AG08396 (cell line): ENCODE data around the gene MCFD2.
A peak's percentile ranks its signal among the peaks of the same experiment; 100 is the strongest.
"Not testable (repeated sequence)": the region's sequence is repeated elsewhere in the genome, so short reads cannot be mapped to it uniquely, and the experiment has no call there.

Source experiments
- DNase-seq: peaks from one replicate; pipeline ENCODE4 v3.0.0; 2012; ENCODE audit warnings: low spot score, mixed read lengths

The MCFD2 gene

DNA sequence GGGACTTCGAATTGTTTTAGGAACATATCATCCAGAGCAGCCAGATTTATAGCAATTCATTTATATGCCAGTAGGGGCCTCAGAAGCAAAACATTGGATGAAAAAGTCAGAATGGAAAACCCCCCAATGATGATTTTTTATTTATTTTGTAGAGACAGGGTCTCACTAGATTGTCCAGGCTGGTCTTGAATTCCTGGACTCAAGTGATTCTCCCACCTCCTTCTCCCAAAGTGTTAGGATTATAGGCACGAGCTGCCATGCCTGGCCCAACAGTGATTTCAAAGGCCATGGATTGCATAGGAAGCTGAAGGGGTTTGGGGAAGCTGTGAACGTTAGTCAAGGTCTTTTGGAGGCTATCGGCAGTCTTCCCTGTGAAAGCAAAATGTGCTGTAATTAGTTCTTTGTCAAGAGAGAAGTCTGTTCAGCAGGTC is 21.9 kb upstream of the MCFD2 start:
- DNase-seq, result no peak

DNA sequence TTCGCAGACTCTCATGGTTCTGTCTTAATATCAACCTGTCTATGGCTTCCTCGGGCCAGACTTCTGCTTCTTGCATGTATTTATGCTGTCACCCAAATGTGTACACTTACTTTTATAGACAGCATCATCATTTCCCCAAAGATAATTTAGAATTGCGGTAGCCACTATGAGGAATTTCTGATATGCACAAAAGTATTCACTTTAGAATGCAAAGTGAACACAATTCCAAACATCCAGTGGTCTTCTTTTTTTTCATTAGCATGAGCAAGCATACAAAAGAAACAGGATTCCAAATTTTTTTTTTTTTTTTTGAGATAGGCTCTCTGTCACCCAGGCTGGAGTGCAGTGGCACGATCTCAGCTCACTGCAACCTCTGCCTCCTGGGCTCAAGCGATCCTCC is 21.0 kb upstream of the MCFD2 start:
- DNase-seq, result no peak

DNA sequence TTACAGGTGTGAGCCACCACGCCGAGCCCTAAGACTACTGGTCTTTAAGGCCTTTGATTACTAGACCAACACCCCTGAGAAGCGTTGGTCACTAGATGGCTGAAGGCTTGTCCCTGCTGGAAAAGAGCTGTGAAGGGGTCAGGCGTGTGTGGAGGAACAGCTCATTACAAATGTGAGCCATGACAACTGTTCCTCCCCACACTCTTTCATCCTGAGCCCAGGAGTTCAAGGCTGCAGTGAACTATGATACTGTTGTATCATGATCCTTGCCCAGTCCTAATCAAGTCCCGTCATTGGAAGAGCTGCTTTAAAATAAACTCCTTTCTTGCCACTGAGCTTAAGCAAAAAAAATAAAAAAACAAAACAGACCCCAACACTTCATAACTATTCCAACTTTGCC is 19.5 kb upstream of the MCFD2 start:
- DNase-seq, result no peak

DNA sequence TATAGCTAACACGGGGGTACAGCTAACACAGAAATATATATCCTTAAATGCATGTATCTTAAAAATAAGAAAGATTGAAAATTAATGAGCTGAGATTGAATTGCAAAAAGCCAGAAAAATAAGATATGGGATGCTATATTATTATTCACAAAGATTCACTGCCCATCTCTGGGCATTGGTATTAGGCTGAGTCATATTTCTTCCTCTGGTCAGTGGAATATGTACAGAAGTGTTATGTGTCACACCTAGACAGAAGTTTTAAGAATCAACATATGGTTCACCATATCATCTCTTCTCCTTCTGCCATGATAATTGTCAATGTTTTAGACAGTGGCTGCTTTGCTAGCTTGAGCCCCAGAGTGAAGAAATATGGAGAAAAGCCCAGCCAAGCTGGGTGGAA is 14.0 kb upstream of the MCFD2 start:
- no peak for DNase-seq

DNA sequence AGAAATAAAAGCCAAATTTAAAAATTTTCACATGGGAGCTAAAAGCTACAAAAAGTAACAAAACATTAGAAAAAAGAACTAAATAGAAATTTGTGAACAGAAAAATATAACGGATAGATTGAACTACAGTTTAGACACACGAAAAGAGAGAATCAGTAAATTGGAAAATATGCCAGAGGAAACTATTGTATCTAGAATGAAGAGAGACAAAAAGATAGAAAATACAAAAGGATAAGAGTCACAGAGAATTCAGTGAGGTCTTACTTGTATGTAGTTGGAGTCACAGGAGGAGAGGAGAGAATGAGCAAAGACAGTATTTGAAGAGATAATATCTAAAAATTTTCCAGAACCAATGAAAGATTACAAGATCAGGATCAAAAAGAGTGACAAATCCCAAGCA is 11.3 kb upstream of the MCFD2 start:
- DNase-seq, result no peak

DNA sequence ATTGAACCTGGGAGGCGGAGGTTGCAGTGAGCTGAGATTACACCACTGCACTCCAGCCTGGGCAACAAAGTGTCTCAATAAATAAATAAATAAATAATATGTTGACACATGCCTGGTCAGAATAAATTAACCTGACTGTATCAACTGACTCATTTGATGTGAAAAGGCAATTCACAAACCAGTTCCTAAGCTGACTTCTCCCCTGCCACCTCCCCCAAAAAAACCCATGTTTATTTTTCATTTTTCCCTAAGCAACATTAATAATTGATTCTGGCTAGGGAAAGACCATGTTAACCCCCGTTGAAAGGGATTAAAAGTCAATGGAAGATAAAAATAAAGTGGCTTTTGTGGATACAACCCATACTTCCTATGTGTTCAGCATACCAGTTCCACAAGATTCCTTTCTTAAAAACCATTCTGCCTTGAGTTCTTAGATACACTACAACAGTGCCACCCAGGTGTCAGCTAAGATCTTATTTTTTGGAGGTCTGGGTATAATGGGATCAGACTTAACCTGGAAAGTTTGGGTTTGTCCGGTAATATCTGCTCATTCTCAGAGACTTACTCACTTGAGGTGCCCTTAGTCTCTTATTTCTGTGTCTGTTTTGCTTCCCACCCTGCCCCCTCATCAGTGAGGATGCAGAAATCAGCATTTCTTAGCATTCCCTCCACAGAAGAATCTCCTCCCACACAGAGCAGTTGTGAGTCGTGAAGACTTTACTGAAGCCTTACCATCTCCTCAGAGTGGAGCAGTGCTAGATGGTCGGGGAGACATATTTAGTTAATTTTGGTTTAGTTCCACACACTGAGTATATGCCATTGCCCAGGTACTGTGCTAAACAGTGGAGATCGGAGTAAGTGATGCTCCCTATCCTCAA is 10.1 kb upstream of the MCFD2 start:
- DNase-seq, result no peak

DNA sequence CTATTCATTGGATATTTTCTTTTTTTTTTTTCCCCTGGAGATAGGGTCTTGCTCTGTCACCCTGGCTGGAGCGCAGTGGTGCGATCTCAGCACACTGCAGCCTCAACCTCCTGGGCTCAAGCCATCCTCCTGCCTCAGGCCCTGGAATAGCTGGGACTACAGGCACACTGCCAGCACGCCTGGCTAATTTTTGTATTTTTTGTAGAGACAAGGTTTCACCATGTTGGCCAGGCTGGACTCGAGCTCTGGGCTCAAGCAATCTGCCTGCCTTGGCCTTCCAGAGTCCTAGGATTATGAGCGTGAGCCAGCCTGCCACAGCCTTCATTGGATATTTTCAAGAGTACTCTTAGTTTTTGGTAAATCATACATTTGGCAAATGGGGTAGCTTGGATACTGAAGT is 9.0 kb upstream of the MCFD2 start:
- DNase-seq, result no peak

DNA sequence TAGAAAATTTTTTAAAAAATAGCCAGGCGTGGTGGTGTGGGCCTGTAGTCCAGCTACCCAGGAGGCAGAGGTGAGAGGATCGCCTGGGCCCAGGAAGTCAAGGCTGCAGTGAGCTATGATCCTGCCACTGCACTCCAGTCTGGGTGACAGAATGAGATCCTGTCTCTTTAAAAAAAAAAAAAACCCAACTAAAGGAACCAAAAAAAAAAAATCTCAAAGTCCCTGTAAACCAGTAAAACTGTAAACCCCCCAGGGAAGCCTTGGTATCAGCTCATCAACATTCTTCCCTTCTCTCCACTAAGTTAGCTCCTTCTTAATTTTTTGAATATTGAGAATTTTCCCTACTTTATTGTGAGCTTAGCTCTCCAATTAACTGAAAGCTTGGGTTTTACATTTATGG is 8.4 kb upstream of the MCFD2 start:
- no peak for DNase-seq

DNA sequence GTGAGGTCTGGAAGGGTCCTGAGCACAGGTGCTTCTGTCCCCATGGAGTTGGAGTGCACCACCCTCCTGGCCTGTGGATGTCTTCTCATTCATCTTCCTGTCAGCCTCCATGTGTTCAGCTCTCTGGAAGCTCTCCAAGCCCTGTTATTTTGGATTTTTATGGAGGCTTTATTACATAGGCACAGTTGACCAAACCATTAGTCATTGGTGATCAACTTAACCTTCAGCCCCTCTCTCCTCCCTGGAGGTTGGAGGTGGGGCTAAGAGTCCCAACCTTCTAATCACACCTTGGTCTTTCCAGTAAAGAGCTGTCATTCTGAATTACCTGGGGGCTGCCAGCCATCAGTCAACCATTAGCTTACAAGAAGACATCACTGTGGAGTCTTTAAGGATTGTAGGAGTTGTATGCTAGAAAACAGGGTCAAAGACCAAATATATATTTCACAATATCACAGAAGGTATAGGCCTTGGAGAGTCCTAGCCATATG is 7.5 kb upstream of the MCFD2 start:
- DNase-seq, result no peak

DNA sequence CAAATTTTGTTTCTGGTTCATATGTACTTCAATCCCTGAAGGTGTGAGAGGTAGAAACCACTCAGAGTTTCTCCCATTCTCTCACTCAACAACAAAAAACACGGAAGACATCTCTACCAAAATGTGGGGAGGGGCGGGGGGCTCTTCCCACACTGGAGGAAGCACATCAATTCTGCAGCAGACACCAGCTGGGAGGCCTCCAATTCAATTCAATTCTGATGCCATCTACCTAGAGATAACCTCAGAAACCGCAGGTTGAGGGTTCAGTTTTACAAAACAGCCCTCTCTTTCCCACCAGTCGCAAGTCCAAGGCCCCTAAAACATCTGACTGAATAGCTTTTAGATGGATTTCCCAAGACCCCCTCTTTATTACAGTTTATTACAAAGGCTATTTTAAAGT is 7.0 kb upstream of the MCFD2 start:
- no peak for DNase-seq

DNA sequence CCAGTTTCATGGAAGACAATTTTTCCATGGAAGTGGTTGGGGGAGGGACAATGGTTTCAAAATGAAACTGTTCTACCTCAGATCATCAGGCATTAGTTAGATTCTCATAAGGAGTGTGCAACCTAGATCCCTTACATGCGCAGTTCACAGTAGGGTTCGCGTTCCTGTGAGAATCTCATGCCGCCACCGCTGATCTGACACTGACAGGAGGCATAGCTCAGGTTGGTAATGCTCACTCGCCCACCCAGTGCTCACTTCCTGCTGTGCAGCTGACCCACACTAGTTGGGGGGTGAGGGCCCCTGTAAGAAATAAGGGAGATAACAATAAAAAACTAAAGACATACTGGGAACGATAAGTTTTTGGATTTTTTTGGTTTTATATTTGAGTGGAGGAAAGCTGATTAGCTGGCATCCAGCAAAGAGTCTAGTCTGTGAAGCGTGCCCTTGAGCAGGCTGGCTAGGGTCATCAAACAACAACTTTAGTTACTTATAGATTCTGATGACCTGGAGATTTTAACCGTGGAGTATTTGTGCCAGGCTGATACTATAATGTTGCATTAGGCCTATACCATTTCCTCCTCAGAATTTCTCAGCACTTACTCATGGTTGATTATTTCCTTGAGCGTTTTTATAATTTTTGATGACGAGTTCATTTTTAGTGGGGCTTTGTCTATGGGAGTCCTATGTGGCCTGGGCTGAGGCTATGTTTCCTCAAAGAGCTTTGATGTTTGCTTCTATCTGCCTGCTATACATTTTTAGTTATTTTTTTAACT is 6.3 kb upstream of the MCFD2 start:
- DNase-seq, result no peak

DNA sequence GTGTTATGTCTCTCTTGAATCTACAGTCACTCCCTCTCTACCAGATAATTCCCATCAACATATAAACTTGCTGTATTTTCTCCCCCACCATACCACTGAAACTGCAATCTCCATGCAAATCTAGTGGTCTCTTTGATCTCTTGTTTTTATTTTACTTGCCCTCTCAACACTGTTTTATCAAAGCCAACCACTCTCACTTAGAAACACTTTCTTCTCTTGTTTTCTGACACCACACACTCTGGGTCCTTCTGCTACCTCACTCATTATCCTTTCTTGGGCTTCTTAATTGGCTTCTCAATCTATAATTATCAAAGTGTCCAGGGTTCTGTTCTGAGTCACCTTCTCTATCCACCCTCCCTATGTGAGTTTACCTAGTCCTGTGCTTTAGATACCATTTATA is 2.0 kb upstream of the MCFD2 start:
- no peak for DNase-seq

DNA sequence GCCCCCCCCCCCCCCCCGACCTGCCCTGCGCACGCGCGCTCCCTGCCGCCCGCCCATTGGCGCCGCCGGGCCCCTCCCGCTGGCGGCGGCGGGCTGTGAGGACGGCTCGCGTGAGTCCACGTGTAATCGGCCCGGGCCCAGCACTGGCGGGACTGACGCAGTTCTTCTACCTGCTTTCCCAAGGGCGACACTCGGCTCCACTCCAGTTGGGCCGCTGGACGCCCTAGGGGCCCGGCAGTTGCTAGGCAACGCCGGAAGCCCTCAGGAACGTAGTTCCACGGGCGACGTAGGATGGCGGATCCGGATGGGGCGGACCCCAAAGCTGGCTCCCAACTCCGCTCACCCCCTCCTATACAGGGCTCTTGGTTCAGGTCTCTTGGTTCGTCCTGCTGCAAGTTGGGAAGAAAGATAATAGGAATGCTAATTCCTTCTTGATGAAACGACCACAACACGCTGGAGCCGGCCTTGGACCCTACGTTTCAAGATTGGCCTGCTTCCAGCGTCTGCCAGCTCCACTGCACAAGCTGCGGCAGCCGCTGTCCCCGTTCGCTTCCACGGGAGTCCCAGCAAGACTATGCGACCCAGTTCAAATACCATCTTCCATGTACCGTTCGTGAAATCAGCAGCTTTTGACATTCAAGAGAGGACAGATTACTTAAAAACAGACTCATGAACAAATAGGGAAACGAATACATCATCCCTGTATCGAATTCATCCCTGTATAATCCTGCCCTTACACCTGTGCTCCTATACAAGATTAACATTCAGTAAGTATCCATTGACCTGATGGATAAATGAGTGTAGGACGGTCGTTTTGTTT is 415 bp upstream of the MCFD2 start:
- DNase-seq, result peak; percentile 99

DNA sequence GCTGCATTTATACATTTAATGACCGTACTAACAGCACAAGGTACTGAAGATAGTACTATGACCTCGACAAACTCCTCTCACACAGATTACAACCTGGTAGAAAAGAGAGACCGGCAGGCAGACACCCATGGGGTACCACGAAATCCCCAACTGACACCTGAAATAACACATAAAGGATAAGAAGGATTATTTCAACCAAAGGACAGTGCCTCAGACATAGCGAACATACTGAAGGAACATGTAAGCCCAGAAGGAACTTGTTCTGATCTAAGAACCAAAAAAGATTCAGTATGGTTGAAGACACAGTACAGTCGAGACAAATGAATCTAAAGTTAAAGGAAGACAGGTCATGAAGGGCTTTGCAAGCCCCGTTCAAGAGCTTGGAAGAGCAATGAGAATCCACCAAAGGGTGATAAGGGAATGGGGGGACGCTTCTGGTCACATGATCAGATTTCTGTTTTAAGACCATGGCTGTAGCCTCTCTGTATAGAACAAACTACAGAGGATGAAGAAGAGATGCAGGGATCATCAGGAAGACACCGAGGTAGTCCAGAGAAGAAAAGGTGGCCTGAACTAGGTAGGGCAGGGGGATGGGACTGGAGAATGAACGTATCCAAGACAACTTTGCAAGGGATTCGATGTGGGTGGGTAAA is 902 bp downstream of the MCFD2 start:
- DNase-seq, result no peak

DNA sequence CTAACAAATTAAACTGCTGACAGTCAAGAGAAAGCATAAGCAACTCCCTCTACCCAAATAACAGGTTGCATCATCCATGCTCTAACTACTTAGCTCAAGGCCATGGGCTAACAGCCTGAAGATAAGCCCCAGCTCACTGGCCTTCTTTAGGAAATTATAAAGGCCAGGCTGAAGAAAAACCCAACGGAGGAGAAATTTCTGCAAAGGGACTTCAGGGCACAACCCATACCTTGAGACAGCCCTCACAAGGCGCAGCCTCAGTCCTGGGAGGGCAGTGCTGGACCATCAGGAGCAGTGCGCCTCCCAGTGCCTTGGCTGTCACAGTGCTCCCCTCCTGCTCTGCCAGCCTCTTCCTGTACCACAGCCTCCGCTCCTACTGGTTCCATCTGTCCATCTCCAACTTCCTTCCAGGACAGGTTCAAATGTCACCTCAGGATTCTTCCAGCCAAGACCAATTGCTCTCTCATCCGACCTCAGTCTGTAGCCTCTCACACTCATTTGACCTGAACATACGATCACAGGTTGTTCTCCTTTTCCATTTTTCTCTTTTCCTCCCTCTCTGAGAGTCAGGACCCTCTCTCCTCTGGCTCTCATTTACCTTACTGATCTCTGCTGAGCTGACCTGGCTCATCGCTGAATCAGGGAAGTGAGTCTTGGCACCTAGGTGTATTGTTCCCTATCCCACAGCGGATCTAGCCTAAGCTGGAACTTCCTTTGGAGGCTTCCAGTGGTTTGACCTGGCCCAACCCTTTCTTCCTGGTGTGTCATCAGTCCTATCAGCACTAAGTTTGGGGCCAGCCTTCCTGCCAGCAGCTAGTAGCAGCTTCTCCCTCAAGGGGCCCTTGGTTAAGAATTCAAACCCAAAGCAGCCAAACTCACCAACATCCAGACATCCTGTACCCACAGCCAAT is 1.9 kb downstream of the MCFD2 start:
- peak; percentile 62 for DNase-seq

DNA sequence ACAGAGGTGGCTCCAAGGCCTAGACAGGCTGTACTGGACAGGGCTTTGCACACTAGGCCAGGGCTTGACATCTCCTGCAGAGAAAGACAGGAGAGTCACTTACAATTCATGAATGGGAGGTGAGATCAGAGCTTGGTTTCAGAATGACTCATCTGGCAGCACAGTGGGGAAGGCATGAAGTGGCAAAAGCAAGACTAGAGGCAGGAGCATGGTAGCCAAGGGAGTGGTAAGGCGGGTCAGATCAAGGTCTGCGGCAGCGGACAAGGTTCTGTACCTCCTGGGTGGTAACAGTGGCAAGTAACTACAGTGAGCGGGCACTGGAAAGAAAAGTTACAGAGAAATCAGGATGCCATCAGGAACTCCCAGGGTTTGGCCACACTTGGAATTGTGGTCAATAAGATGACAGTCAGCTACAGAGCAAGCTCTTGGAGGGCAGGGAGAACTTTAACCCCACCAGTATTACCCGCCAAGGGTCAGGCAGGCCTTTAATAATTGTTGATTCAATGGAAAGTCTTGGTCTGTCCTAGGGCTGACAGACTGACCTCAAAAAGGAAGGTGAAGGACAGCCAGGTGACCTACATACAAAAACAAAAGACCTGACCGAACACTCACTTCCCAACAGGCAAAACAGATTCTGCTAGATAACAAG is 5.7 kb downstream of the MCFD2 start:
- DNase-seq, result peak; percentile 74

DNA sequence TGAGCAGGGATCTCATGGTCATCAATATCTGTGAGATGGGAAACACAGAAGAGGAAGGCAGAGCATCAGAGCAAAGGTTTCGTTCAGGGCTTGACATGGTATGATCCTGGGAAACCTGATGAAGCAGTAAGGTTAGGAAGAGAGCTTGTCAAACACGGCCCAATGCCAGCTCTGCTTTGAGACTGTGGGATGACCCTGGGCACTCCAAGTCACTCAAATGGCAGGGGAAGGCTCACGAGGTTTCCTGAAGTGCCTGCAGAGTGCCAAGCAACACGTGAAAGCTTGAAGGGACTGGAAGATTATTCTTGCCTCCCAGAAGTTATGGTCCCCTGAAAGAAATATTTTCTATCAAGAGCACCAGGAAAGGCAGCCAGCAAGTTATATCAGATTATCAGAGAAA is 6.5 kb downstream of the MCFD2 start:
- no peak for DNase-seq

DNA sequence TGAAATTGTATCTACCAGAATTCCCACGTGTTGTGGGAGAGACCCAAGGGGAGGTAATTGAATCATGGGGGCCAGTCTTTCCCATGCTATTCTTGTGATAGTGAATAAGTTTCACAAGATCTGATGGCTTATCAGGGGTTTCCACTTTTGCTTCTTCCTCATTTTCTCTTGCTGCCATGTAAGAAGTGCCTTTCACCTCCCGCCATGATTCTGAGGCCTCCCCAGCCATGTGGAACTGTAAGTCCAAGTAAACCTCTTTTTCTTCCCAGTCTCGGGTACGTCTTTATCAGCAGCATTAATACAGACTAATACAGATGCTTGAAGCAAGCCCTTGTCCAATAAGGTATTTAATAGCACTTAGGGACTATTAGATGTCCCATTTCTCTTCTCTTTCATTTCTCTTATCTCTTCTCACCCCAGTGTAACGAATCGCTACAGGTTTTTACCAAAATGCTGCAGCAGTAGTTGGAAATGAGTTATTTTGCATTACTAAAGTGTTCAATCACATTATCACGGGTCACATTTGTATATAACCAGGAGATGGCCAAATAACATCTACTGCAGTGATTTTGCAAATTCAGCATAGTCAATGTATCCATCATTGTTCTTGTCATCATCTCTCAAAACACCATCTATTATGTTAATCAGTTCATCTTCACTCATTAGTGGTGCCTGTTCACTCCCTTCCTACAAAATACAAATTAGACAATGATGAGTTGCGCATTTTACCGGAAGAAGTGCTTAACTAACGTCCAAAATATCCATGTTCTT is 10.5 kb downstream of the MCFD2 start:
- not testable (repeated sequence) for DNase-seq

DNA sequence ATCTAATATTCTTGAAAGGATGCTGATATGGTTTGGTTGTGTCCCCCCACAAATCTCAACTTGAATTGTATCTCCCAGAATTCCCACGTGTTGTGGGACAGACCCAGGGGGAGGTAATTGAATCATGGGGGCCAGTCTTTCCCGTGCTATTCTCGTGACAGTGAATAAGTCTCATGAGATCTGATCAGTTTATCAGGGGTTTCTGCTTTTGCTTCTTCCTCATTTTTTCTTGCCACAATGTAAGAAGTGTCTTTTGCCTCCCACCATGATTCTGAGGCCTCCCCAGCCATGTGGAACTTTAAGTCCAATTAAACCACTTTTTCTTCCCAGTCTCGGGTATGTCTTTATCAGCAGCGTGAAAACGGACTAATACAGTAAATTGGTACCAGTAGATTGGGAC is 12.6 kb downstream of the MCFD2 start:
- DNase-seq, result not testable (repeated sequence)
